HCT116 (cell line): ENCODE measurements around the gene PPFIBP1.

ENCODE experiments used
- POLR2A ChIP-seq: IDR thresholded peaks from 2 replicates; pipeline ENCODE4 v1.7.0; 2011; ENCODE audit warnings: borderline replicate concordance; ENCODE audit not compliant: insufficient read depth, insufficient read length; ENCODE audit errors: extremely low read depth
- RAD21 ChIP-seq: IDR thresholded peaks from 2 replicates; pipeline ENCODE4 v1.6.1; 2012; ENCODE audit warnings: low read depth, mild to moderate bottlenecking
- SIN3A ChIP-seq: IDR thresholded peaks from 2 replicates; pipeline ENCODE4 v1.6.1; 2012; ENCODE audit warnings: low read depth
- YY1 ChIP-seq: IDR thresholded peaks from 2 replicates; pipeline ENCODE4 v1.6.1; 2011; ENCODE audit warnings: low read length, low read depth, moderate library complexity, mild to moderate bottlenecking; ENCODE audit not compliant: insufficient replicate concordance; ENCODE audit errors: extremely low read depth
- TF ChIP-seq, protein P1 (sequence below), 3 experiments: fragments of 200-600 bp in 1 of 3; sonication (generic) in 1 of 3; IDR thresholded peaks in 2 of 3; conservative IDR thresholded peaks in 1 of 3; 2 replicates each; pipeline ENCODE4 v1.5.1; 2012 to 2017; ENCODE audit warnings: low read depth in 2 of 3, low read length in 2 of 3, antibody characterized with exemption in 1 of 3, borderline replicate concordance in 1 of 3, control low read depth in 1 of 3, mild to moderate bottlenecking in 1 of 3, mixed read lengths in 1 of 3, mixed run types in 1 of 3, moderate library complexity in 1 of 3; ENCODE audit not compliant: insufficient read depth in 1 of 3

DNA sequence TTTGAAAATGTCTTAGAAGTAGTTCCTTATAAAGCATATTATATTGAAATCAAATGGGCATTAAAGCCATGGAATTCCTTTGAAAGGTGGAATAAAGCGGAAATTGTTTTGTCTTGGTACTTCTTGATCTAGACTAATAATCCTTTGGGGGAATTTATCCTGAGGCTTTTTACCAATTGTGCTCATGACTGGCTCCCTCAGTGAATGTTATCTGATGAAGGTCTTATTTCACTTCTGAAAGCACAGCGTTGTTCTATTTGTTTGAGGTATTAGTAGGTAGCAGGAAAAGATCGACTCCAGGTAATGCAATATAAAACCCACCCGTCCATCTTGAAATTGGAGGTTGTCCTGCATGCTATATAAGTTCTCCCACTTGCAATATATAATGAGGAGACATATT, 64.8 kb downstream of the PPFIBP1 start:
- TF ChIP-seq, protein P1, sequence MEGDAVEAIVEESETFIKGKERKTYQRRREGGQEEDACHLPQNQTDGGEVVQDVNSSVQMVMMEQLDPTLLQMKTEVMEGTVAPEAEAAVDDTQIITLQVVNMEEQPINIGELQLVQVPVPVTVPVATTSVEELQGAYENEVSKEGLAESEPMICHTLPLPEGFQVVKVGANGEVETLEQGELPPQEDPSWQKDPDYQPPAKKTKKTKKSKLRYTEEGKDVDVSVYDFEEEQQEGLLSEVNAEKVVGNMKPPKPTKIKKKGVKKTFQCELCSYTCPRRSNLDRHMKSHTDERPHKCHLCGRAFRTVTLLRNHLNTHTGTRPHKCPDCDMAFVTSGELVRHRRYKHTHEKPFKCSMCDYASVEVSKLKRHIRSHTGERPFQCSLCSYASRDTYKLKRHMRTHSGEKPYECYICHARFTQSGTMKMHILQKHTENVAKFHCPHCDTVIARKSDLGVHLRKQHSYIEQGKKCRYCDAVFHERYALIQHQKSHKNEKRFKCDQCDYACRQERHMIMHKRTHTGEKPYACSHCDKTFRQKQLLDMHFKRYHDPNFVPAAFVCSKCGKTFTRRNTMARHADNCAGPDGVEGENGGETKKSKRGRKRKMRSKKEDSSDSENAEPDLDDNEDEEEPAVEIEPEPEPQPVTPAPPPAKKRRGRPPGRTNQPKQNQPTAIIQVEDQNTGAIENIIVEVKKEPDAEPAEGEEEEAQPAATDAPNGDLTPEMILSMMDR (IDR thresholded peaks at IDR 0.05 in 2 of 3, conservative IDR thresholded peaks at IDR 0.05 in 1 of 3; ENCODE audit: borderline replicate concordance in 1 of 3, insufficient read depth in 1 of 3, low read depth in 2 of 3, low read length in 2 of 3): no peak
- TF ChIP-seq SIN3A: no peak
- no peak for TF ChIP-seq YY1
- TF ChIP-seq POLR2A: no peak
- no peak for TF ChIP-seq RAD21
